DMS114 treated with DMSO at 0.1 percent for 48 hours (cell line): ENCODE data around the gene EXOC6.

Experiments
- DNase-seq: peaks from one replicate; lab custom pipeline; 2025; ENCODE audit not compliant: unreplicated experiment; lab: John Stamatoyannopoulos, UW

EXOC6 gene

DNA sequence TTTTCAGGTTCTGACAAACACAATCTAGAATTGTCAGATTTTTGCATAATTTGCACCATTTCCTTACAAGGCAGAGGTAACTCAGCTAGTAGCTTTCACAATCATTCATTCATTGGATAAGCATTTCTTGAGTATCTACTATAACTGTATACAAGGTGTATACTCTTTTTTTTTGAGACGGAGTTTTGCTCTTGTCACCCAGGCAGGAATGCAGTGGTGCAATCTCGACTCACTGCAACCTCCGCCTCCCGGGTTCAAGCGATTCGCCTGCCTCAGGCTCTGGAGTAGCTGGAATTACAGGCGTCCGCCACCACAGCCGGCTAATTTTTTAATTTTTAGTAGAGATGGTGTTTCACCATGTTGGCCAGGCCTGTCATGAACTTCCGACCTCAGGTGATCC is 16.2 kb upstream of the EXOC6 start:
- DNase-seq: no peak

DNA sequence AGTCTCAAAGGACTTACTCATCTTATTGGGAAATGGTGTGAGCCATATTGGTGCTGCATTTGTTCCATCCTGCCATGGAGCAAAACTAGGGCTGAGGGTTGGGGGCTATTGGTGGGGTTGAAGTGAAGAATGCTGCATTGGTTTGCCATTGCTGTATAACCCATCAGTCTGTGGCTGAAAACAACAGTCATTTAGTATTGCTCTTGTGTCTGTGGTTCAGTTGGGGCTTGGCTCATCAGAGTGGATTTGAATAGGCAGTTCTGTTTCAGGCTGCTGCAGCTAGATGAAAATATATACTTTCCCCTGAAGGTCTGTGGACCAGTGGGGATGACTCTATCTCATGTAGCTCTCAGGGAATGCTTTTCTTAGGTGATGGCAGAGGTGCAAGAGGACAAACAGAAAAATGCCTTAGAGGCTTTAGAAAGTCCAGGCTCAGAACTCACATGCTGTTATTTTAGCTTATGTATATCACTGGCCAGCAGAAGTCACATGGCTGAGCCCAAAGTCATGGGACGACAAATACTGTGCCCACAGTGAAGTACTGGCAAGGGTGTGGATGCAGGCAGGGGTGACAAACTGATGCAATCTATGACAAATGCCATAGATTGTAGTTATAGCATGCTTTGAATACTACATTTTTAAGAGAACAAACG is 15.2 kb upstream of the EXOC6 start:
- no peak for DNase-seq

DNA sequence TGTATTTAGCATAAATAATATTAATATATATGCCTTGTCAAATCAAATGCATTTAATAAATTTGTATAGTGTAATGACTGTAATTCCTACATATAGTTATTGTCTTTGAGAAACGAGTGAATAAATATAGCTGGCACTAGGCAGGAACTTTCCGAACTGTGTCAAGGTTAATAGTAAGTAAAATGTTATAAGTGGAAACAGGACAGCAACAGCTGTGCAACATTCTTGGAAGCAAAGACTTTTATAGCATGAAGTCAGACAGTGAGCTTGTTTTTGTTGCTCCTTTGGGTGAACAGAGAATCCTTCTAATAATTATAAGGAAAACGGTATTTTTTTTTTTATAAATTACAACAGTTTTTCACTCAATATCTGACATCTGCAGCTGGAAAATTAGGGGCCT is 14.0 kb upstream of the EXOC6 start:
- DNase-seq: no peak

DNA sequence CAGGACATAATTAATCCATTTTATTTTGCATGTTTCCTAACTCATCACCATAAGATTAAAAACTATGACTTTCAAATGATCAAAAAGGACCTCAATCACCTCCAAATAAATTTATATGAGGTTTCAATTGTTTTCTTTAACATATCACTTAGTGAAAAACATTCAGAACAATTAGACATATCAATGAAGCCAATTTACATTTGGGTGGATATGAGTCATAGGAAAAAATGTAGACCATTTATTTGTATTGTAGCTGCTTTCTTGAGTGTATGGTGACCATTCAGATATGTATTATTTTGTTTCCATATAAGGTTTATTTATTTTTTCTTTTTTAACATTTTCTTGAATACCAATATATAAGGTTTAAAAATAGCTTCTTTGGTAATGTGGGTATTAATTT is 13.3 kb upstream of the EXOC6 start:
- no peak for DNase-seq

DNA sequence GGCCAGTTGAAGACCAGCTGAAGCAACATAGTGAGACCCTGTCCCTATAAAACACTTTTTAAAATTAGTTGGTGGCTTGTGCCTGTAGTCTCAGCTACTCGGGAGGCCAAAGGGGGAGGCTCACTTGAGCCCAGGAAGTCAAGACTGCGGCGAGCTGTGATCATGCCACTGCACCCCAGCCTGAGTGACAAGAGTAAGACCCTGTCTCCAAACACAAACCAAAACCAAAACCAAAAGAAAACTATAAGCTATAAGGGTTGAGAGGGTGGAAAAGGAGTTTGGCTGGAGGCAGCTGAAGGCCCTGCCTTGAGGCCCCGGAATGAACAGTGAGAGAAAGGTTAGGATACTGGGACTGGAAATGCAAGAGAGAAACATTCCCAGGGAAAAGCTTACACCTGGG is 10.9 kb upstream of the EXOC6 start:
- DNase-seq: no peak

GRCh38 chr10:92839191-92840085 is 8.9 kb upstream of the EXOC6 start:
- DNase-seq: no peak

DNA sequence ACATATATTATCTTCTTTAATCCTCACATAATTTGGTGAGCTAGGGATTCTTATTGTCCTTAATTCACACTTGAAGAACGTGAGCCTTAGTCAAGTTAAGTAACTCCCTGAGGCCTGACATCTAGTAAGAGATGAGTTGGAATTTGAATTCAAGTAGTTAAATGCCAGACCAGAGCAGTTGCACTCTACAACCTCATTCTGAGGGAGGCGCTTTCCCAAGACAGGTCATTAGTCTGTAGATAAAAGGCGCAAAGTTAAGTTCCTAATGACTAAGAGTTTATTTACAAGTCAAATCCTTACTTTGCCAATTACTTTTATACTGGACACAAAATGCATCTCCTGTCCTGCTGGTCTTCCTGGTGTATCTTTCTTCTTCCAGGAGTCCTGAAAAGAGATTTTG is 3.6 kb upstream of the EXOC6 start:
- DNase-seq: no peak

GRCh38 chr10:92845921-92846320 is 2.4 kb upstream of the EXOC6 start:
- DNase-seq: no peak

DNA sequence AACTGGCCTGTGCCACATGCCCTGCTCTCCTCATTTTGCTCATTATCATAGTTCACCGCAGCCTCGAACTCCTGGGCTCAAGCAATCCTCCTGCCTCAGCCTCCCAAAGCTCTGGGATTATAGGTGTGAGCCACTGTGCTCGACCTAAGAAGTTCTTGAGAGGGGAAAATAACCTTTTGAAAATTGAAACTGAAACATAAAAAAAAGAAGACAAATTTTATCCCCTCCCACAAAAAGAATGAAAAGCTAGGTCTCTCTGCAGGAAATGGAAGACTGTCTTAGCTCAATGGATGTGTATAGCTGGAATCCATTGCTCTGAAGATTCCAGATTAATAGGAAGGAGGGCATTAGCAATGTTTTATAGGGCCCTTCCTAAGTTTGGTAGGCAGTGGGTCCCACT is 2.0 kb upstream of the EXOC6 start:
- DNase-seq: no peak

DNA sequence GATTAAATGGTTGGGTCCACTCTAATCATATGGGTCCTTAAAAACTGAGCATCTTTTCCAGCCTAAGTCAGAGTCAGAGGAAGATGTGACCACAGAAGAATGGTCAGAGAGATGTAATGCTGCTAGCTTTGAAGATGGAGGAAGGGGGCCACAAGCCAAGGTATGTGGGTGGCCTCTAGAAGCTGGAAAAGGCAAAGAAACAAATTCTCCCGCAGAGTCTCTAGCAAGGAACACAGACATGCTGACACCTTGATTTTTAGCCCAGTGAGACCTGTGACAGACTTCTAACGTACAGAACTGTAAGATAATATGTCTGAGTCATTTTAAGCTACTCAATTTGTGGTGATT is 1.5 kb upstream of the EXOC6 start:
- no peak for DNase-seq

- DNase-seq: no peak
Measured at GRCh38 chr10:92847202-92847864, 987 bp upstream of the EXOC6 start.

- DNase-seq: no peak
Measured at GRCh38 chr10:92848037-92848440, 281 bp upstream of the EXOC6 start.

DNA sequence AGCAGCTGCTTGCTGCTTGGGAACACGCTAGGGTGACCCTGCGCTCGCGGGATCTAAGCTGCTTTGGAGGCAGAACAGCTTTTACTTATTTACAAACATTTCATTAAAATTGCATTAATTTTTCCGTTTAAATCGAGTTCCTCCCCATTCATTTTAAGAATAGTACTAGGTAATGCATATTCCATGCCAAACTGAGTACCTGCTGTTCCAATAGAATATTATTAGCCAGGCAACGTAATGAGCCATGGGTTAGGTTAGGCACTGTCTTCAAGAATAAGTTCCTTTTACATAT is 860 bp downstream of the EXOC6 start:
- peak; percentile 20 for DNase-seq

- no peak for DNase-seq
Measured at GRCh38 chr10:92849576-92850090, 1.3 kb downstream of the EXOC6 start.

DNA sequence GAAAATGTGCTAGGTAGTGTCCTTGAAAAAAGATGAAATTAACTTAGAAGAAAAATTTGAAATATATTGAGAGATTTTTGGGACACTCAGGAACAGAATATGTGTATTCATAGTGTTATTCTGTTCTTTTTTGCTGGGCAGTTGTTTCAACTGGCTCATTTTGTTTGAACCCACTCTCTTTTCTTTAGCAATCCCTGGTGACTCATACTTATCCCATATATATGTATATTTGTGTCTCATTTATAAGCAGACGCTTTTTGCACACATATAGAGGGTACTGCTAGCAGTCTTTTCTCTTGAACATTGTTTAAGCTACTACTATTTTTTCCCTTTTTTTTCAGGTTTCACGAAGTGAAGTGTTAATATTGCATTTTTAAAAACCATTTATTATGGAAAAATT is 1.9 kb downstream of the EXOC6 start:
- DNase-seq: no peak

DNA sequence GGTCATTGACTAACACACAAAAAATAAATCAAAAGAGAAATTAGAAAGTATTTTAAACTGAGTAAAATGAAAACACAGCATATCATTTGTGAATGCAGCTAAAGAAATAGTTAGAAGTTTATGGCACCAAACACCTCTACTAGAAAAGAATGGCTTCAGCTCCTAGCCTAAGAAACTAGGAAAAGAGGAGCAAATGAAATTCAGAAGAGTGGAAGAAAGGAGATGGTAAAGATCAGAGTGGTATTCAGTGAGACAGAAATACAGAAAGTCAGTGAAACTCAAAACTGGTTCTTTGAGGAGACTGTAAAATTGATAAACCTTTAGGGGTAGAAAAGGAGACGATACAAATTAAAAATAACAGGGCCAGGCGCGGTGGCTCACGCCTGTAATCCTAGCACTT is 2.7 kb downstream of the EXOC6 start:
- DNase-seq: no peak

DNA sequence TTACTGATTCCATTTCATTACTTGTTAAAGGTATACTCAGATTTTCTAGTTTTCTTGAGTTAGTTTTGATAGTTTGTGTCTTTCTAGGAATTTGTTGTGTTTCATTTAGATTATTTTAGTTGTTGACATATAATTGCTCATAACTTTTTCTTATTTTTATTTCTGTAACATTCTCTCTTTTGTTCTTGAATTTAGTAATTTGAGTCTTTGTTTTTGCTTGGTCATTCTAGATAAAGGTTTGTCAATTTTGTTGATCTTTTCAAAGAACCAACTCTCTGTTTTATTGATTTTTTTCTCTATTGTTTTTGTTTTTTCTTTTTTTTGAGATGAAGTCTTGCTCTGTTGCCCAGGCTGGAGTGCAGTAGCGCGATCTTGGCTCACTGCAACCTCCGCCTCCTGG is 7.2 kb downstream of the EXOC6 start:
- no peak for DNase-seq

DNA sequence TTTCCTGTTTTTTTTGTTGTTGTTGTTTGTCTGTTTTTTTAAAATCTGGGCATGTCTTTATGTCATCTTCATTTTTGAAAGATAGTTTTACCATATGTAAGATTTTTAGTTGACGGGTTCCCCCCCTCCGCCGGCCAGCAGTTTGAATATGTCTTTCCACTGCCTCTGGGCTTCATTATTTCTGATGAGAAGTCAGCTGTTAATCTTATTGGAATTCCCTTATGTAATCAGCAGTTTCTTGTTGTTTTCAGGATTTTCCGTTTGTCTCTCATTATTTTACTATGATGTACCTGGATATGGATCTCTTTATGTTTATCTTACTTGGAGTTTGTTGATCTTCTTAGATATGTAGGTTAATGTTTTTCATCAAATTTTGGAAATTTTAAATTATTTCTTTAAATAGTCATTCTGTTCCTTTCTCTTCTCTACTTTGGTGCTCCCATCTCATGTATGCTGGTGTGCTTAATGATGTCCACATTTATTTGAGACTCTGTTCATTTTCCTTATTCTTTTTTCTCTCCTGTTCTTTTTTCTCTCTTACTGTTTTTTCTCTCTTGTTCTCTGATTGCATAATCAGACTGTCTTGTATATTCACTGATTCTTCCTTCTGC is 9.7 kb downstream of the EXOC6 start:
- no peak for DNase-seq

DNA sequence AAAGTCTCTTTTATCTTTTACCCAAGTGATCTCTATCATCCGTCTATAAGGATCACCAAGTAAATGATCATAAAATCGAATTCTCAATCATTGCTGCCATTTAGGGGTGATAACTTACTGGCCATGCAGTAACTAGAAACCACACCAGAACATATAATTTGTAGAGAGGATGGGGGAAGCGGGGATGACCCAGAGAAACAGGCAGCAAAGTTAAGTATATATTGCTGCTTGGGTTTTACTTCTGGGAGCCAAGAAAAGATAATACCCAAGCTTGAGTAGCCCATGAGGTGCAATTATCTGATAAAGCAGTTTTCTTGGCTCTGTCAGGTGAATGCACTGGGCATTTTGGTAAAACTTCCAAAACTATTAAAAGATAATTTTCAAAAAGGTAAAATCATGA is 18.9 kb downstream of the EXOC6 start:
- no peak for DNase-seq

DNA sequence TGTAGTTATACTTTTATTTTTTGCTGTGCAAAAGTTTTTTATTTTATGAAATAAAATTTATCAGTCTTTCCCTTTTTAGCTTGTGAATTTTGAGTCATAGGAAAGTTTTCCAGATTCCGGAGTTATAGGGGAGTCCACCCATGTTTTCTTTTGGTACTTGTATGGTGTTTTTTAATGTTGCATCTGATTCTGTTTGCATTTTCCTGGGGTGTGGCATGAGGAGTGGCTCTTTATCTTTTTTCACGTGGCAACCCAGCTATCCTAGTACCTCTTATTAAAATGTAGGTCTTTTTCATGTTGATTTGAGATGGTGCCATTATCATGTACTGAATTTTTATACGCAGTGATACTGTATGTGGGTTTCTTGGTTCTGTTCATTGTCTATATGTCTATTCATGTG is 19.7 kb downstream of the EXOC6 start:
- DNase-seq: no peak

- DNase-seq: no peak
Measured at GRCh38 chr10:92868557-92868956, 20.2 kb downstream of the EXOC6 start.

DNA sequence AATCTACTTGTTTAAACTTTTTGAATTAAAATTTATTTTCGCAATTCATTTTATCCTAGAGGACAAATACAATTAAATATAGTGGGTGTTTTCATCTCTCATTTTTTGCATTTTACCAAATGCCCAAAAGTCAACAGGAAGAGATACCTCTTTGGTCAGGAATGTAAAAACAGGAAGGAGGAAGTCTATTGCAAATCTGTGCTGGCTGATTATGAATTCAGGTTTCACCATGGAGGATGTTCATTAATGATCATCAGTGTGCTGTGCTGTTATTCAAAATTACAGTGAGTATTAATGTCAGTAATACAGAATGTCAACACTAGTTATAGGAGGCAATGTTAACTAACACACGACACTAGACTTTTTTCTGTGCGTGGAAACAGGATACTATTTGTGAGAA is 24.7 kb downstream of the EXOC6 start:
- no peak for DNase-seq
